Astrocyte of the spinal cord (primary cell): ENCODE results near the gene ARMH3.

ENCODE experiments used
- DNase-seq: peaks from one replicate; pipeline ENCODE4 v3.0.0; 2011; ENCODE audit warnings: low read depth, low spot score
- H3K4me3 ChIP-seq: 2 replicates; pipeline ENCODE4 v1.5.1; 2011; ENCODE audit warnings: low read depth, mild to moderate bottlenecking, low read length, moderate library complexity
- in situ Hi-C: cut with HindIII; loops from 2 replicates; pipeline ENCODE4 v1.10.0; 2017; ENCODE audit warnings: low sequenced_read_pairs
- TF ChIP-seq, protein P1 (sequence below): IDR thresholded peaks from 2 replicates; pipeline ENCODE4 v1.5.1; 2012; ENCODE audit warnings: low read depth, mild to moderate bottlenecking, low read length, inconsistent platforms

Gene ARMH3

DNA sequence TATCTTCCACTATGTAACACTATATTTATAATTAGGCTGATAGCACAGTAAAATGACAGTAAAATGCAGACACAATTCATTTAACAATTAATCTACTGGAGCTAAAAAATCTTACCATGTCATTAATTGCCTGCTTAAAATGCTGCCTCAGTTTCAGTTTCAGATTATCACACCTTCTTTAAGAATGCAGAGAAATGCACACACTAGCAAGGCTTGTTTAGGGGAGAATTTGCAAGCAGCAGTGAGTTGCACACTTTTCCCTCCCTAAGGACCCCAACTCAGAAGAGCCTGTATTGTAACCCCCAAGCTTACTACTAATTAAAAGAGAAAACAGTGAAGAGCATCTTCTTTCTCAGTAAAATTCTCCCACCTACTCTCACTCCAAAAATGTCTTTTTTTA lies 132.7 kb downstream of the ARMH3 start:
- DNase-seq: no peak
- H3K4me3 ChIP-seq: no peak overlapping the region
- in situ Hi-C loops: no loop called here
- TF ChIP-seq, protein P1, sequence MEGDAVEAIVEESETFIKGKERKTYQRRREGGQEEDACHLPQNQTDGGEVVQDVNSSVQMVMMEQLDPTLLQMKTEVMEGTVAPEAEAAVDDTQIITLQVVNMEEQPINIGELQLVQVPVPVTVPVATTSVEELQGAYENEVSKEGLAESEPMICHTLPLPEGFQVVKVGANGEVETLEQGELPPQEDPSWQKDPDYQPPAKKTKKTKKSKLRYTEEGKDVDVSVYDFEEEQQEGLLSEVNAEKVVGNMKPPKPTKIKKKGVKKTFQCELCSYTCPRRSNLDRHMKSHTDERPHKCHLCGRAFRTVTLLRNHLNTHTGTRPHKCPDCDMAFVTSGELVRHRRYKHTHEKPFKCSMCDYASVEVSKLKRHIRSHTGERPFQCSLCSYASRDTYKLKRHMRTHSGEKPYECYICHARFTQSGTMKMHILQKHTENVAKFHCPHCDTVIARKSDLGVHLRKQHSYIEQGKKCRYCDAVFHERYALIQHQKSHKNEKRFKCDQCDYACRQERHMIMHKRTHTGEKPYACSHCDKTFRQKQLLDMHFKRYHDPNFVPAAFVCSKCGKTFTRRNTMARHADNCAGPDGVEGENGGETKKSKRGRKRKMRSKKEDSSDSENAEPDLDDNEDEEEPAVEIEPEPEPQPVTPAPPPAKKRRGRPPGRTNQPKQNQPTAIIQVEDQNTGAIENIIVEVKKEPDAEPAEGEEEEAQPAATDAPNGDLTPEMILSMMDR: no peak

DNA sequence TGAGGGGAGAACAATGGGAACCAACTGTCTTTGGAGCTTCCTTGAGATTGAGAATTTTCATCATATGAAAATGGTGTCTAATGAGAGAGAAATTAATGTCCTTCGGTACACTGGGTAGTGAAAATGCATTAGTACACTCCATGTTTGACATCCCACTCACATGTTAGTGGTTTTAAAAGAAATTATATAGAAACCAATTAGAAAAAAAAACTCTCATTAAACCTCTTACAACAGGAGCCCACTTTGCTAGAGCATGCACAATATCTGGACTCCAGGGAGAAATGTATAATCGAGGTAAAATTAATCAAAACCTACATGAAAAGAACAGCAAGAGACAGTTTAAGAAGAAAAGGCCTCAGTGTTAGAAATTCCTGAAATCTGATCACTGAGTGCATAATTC lies 133.1 kb downstream of the ARMH3 start:
- no peak overlapping the region for H3K4me3 ChIP-seq
- in situ Hi-C loops: no loop called here
- no peak for DNase-seq
- TF ChIP-seq, protein P1: no peak

GRCh38 chr10:101920546-101920945 lies 135.4 kb downstream of the ARMH3 start:
- no peak for DNase-seq
- in situ Hi-C loops: no loop called here

GRCh38 chr10:101919026-101919770 lies 136.8 kb downstream of the ARMH3 start:
- in situ Hi-C loops: no loop called here
- no peak overlapping the region for H3K4me3 ChIP-seq
- TF ChIP-seq, protein P1: no peak
- no peak for DNase-seq

More at GRCh38 chr10:101920546-101920945, 135.4 kb downstream of the ARMH3 start:
- H3K4me3 ChIP-seq: no peak overlapping the region
- TF ChIP-seq, protein P1: no peak

DNA sequence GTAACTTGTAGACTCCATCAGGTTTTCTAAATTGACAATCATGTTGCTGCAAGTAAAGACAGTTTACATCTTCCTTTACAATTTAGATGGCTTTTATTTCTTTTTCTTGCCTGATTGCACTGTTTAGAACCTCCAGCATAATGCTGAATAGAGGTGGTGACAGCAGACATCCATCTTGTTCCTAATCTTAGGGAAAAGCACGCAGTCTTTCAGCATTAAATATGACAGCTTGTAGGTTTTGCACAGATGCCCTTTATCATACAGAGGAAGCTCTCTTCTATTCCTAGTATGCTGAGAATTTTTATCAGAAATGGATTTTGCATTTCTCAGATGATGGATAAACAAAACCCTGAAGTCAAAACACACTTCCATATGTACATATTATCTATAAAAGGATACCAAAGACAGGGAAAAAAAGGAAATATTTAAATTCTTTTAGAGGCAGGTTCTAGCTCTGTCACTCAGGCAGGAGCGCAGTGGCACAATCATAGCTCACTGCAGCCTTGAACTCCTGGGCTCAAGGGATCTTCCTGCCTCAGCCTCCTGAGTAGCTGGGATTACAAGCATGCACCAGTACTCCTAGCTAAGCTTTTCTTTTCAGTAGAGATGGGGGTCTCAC lies 143.3 kb downstream of the ARMH3 start:
- TF ChIP-seq, protein P1: no peak
- DNase-seq: no peak
- in situ Hi-C loops: no loop called here
- H3K4me3 ChIP-seq: no peak overlapping the region

GRCh38 chr10:101906586-101907183 lies 149.3 kb downstream of the ARMH3 start:
- DNase-seq: no peak
- no peak overlapping the region for H3K4me3 ChIP-seq
- TF ChIP-seq, protein P1: no peak
- in situ Hi-C loops: no loop called here
